Glomerular visceral epithelial cell (primary cell): Measurements from ENCODE around the gene IFFO2.

Experiments used
- DNase-seq: peaks from one replicate; pipeline ENCODE4 v3.0.0-alpha.2; 2016; ENCODE audit errors: extremely low spot score

IFFO2 gene

DNA sequence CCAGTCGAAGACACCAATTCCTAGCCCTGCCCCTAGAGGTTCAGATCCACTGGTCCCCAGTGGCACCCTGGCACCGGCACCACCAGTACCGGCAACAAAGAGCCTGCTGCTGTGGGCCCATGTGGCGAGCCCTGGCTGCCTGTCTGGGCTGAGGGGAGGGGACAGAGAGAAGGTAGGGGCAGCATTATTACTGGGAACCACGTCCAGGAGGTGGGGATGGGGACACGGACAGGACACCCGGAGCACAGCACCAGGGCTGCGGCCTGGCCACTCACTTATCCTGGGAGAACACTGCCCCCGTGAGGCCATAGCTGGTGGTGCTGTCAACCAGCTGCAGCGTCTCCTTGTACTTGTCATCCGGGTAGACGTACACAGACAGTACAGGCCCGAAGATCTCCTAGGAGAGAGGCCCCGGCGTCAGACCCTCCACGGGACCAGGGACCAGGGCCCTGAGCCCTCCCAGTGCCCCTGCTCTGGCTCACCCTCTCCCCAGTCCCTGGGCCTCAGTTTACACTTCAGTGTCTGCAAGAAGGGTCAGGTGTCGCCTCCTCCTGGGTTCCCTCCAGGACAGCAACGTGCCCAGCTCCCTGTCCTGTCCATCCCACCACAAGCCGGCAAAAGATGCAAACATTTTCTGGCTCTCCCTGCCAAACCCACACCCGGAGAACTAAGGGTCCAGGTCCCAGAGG lies 81.2 kb downstream of the IFFO2 start:
- DNase-seq, result peak; percentile 65

- no peak for DNase-seq
These were observed 81.9 kb downstream of the IFFO2 start for GRCh38 chr1:18874600-18874999.

- no peak for DNase-seq
These were observed 82.4 kb downstream of the IFFO2 start for GRCh38 chr1:18874036-18874435.

DNA sequence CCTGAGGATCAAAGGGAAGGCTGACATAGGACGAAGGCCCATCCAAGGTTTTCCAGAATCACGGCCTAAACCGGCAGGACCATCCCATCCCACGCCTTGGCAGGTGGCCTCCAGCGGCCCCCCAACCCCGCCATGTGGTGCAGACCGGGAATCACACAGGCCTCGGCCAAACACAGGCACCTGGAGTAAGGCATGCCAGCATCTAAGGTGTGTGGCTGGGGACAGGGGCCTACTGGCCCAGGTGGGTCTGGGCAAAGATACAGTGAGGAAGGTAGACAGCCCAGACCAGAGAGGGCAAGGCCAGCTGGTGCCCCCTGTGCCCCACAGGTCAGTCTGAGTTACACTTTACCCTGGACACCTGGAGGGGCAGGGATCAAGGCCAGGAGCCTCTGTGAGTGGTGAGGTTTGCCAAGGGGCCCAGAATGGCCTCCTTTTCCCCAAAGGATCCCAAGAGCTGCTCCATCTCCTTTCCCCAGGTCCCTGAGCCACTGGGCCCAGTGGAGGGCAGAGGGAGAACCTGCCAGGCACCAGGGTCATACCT lies 84.3 kb downstream of the IFFO2 start:
- DNase-seq, result no peak

DNA sequence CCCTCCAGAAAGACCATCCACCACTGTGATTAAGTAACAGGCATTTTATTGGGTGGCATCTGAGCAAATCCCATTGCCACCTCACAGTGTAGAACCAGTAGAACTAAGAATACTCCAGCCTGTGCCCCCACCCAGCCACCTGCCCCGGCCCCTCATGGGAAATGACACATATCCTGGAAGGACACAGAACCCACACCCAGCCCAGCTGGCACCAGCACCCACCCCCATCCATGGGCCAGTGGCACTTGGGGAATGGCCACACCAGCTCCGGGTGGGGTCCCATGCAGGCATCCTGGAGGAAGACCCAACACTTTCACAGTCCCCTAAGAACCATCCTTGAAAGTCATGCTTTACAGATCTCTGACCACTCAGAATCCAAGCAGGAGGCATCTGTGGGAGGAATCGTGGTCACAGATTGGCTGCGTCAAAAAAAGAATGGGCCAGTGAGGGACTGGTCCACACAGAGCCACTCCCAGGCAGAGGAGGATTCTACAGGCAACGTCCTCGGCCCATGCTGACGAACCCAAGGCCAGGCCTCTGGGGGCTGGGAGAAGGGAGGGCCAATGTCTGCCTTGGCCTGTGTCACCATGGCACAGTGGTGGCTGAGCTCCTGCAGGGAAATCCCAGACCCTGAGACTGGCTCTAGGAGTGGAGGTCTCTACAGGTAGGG lies 84.9 kb downstream of the IFFO2 start:
- DNase-seq, result no peak

GRCh38 chr1:18870957-18871356 lies 85.5 kb downstream of the IFFO2 start:
- DNase-seq, result no peak

DNA sequence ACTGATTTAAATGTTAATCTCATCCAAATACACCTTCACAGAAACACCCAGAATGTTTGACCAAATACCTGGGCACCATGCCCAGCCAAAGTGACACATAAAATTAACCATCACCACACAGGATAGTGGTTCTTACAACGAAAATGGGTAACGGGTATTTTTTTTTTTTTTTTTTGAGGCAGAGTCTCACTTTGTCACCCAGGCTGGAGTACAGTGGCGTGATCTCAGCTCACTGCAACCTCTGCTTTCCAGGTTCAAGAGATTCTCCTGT lies 85.9 kb downstream of the IFFO2 start:
- DNase-seq, result peak; percentile 17

- no peak for DNase-seq
These were observed 86.5 kb downstream of the IFFO2 start for GRCh38 chr1:18869847-18870594.

GRCh38 chr1:18868801-18869424 lies 87.6 kb downstream of the IFFO2 start:
- no peak for DNase-seq

DNA sequence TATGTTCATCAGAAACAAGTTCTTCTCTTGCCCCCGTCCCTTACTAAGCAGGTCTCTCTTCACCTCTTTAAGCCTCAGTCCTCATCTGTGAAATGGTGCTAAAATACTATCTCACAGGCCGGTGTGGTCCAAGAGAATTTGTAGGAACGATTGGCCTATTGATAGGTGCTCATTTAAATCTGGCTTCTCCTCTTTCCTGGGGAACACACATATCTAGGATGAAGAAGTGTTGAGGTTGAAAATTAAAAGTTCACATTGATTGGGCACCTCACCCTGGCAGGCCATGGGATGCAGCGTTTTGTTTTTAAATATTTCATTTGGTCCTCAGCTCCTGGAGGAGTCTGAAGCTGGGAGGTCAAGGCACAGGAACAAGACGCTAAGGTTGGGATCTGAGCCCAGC lies 88.1 kb downstream of the IFFO2 start:
- DNase-seq, result no peak

GRCh38 chr1:18866846-18867245 lies 89.6 kb downstream of the IFFO2 start:
- DNase-seq, result no peak

GRCh38 chr1:18866314-18866713 lies 90.2 kb downstream of the IFFO2 start:
- DNase-seq, result no peak

DNA sequence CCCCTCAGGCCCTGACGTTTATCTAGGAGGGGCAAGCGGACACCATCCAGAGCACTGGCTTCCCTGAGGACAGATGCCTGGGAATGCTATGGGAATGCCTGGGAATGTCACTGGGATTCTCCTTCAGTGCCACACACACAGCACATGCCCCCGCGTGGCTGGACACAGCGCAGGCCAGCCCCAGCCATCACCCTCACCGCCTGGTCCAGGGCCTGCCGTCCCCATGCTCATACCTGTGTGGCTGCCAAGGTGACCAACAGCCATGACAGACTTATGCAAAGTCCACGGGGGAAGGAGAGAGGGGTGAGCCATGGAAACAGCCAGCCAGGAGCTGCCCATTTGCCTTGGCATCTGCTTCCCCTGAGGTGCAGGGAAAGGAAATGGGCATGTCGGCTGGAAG lies 91.3 kb downstream of the IFFO2 start:
- no peak for DNase-seq

DNA sequence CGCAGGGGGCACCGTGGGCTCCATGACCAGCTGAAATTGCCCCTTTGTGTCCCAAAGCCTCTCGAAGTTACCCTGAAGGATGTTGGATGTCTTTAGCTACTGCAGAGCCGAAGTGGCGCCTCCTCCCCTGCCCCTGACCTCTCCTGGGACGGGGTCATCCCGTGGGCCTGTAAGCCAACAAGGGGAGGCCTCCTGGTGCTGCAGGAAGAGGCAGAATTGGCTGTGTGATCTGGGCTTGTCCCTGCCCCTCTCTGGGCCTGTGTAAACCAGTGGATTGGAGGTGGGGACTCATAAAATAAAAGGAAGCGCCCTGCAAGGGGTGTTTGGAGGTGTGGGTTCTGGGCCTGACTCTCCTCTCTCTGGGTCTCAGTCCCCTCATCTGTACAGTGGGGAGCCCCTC lies 94.9 kb downstream of the IFFO2 start:
- no peak for DNase-seq

GRCh38 chr1:18861082-18861481 lies 95.4 kb downstream of the IFFO2 start:
- no peak for DNase-seq

- DNase-seq, result no peak
These were observed 96.9 kb downstream of the IFFO2 start, which contains the start of gene TAS1R2 for GRCh38 chr1:18859560-18859959. Gene TAS1R2, minus strand, starts transcription at chr1:18859660. Its CDS starts 0 bp downstream, at chr1:18859660.

- no peak for DNase-seq
These were observed 98.3 kb downstream of the IFFO2 start for GRCh38 chr1:18858070-18858688.

DNA sequence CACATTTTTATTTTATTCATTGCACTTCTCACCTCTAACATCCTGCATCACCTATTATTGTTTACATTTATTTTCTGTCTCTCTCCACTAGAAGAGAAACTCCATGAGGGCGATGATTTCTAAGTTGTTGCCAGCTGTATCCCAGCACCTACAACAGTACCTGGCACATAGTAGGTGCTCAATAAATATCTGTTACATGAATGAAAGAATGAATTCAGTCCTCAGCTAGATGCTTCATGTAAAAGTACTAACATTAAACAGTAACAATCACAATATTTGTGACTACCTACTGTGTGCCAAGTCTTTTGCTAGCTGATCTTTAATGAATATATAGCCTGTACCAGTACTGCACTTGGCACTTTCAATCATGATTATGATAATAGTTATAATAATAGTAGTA lies 100.0 kb downstream of the IFFO2 start:
- DNase-seq, result no peak

DNA sequence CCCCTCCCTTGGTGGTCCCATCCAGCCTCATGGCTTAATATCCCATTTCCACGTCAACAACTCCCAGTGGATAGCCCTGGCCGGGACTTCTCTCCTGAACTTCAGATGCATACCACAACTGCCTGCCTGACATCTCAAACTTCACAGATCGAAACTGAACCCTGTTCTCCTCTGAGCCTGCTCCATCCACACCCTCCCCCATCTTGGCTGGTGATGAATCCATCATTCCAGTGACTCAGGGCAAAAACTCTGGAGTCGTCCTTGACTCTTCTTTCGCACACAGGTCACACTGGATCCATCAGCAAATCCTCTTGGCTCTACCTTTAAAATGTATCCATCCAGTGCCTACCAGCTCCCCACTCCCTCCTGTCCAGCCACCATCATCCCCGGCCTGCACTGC lies 100.9 kb downstream of the IFFO2 start:
- no peak for DNase-seq

DNA sequence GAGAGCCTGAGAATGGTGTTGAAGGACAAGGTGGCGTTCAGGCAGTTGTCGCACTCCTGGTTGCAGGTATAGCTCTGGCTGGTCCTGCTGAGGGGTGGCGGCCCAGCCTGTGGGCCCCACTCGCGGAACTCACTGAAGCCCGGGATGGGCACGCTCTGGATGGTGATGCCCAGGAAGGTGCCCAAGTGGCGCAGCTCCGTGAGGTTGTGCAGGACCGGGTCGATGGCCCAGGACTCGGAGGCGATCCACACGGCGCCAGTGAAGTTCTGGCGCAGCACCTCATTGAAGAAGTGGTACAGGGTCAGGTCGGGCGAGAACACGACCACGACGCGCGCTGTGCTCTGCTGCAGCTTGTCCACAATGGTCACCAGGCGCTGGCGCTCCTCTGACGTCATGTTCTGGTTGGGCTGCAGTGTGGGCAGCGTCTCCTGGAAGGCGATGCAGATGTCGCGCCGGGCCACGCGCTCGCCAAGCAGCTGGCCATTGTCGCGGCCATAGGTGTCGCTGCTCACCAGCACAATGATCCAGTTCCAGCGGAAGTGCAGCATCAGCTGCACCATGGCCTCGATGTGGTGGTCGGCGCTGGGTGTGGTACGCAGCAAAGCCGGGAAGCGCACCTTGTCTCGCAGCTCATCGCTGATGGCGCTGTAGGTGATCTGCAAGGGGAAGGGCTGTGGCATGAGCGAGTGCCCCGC lies 102.0 kb downstream of the IFFO2 start:
- DNase-seq, result no peak
